H1 (cell line): Measurements from ENCODE around the gene FRMD3. TPM values are rescaled to one million over a fixed set of nuclear protein-coding genes. Genes with fewer than 3 reads are reported as not detected.

ENCODE experiments used
- CTCF ChIA-PET: fragments of 300-600 bp; sonication (Branson Sonifier 250); formaldehyde crosslinking; loops from one replicate; lab custom pipeline; 2021; ENCODE audit not compliant: partially characterized antibody; lab: Charles Lee
- POLR2A ChIA-PET: fragments of 300-600 bp; sonication (Branson Sonifier 250); formaldehyde crosslinking; loops from one replicate; lab custom pipeline; 2021; ENCODE audit warnings: inconsistent platforms; ENCODE audit not compliant: partially characterized antibody; lab: Charles Lee
- DNase-seq, 2 experiments: peaks; one replicate each; pipeline versions ENCODE4 v3.0.0 to v3.0.0-alpha.2; 2010 to 2022; ENCODE audit warnings: low spot score in 2 of 2, low read depth in 1 of 2, mixed read lengths in 1 of 2
- FAIRE-seq: peaks from 2 replicates; lab custom pipeline; 2011; peaks lifted over from hg19 to GRCh38; lab: Jason Lieb, UNC
- H2AFZ ChIP-seq: 2 replicates; pipeline ENCODE4 v1.8.1; 2012; ENCODE audit warnings: low read length, inconsistent platforms
- H2AK5ac ChIP-seq: 2 replicates; pipeline ENCODE4 v1.6.1; 2013; ENCODE audit warnings: low read depth, low read length
- H2BK120ac ChIP-seq: replicated peaks from 2 replicates; pipeline ENCODE3; 2013; ENCODE audit warnings: low read depth, low read length, inconsistent platforms
- H2BK12ac ChIP-seq: 2 replicates; pipeline ENCODE4 v1.6.1; 2013; ENCODE audit warnings: low read depth, low read length
- H2BK15ac ChIP-seq: 2 replicates; pipeline ENCODE4 v1.6.1; 2013; ENCODE audit warnings: low read length
- H2BK20ac ChIP-seq: 2 replicates; pipeline ENCODE4 v1.6.1; 2013; ENCODE audit warnings: low read length
- H2BK5ac ChIP-seq: 2 replicates; pipeline ENCODE4 v1.6.1; 2013; ENCODE audit warnings: low read depth, low read length
- H3K14ac ChIP-seq: 2 replicates; pipeline ENCODE4 v1.6.1; 2013; ENCODE audit warnings: inconsistent platforms; ENCODE audit not compliant: insufficient read length
- H3K18ac ChIP-seq: 2 replicates; pipeline ENCODE4 v1.6.1; 2013; ENCODE audit warnings: low read length; ENCODE audit errors: extremely low read depth
- H3K23ac ChIP-seq: 2 replicates; pipeline ENCODE4 v1.6.1; 2013; ENCODE audit warnings: inconsistent platforms; ENCODE audit not compliant: insufficient read length
- H3K23me2 ChIP-seq: 2 replicates; pipeline ENCODE4 v1.6.1; 2013; ENCODE audit warnings: low read depth, low read length
- H3K27ac ChIP-seq: 2 replicates; pipeline ENCODE4 v1.6.1; 2011; ENCODE audit warnings: low read depth, low read length, inconsistent platforms
- H3K27me3 ChIP-seq, 4 experiments: replicated peaks in 1 of 4; 1 replicate in 1 of 4; 2 replicates in 3 of 4; pipeline versions ENCODE4 v1.6.1 to v1.8.1; 2011 to 2013; ENCODE audit warnings: low read length in 3 of 4, mild to moderate bottlenecking in 3 of 4, inconsistent platforms in 2 of 4, mixed read lengths in 2 of 4, moderate library complexity in 1 of 4; ENCODE audit not compliant: control insufficient read depth in 3 of 4, insufficient read depth in 3 of 4; ENCODE audit errors: extremely low read depth in 1 of 4
- H3K36me3 ChIP-seq, 4 experiments: 2 replicates each; pipeline versions ENCODE4 v1.6.1 to v1.8.1; 2011 to 2013; ENCODE audit warnings: mild to moderate bottlenecking in 4 of 4, low read length in 3 of 4, moderate library complexity in 2 of 4, control low read depth in 1 of 4, inconsistent platforms in 1 of 4; ENCODE audit not compliant: insufficient read depth in 4 of 4, control insufficient read depth in 2 of 4
- H3K4ac ChIP-seq: replicated peaks from 2 replicates; pipeline ENCODE3; 2013; ENCODE audit warnings: low read length, low read depth, mixed read lengths, inconsistent platforms; ENCODE audit not compliant: insufficient read length
- H3K4me1 ChIP-seq, 4 experiments: replicated peaks in 1 of 4; 1 replicate in 1 of 4; 2 replicates in 3 of 4; pipeline versions ENCODE4 v1.6.1 to v1.8.1; 2011 to 2013; ENCODE audit warnings: low read length in 3 of 4, inconsistent platforms in 2 of 4, mixed read lengths in 1 of 4; ENCODE audit not compliant: insufficient read depth in 4 of 4, control insufficient read depth in 3 of 4
- H3K4me2 ChIP-seq, 2 experiments: 2 replicates each; pipeline versions ENCODE4 v1.6.1 to v1.8.1; 2011 to 2013; ENCODE audit warnings: low read depth in 2 of 2, low read length in 2 of 2, control low read depth in 1 of 2, inconsistent platforms in 1 of 2, mild to moderate bottlenecking in 1 of 2; ENCODE audit not compliant: insufficient read depth in 1 of 2
- H3K4me3 ChIP-seq, 4 experiments: fragments of 200-600, 300-600 bp in 1 of 4; sonication (generic), shearing (Covaris generic), sonication (Bioruptor Twin) in 1 of 4; 2 replicates each; pipeline versions ENCODE4 v1.5.1 to v1.8.1; 2011 to 2016; ENCODE audit warnings: low read length in 4 of 4, low read depth in 3 of 4, control low read depth in 2 of 4, inconsistent platforms in 2 of 4, mild to moderate bottlenecking in 2 of 4, mixed read lengths in 1 of 4, moderate library complexity in 1 of 4; ENCODE audit not compliant: insufficient read depth in 2 of 4; ENCODE audit errors: extremely low read depth in 1 of 4
- H3K56ac ChIP-seq: replicated peaks from 2 replicates; pipeline ENCODE3; 2013; ENCODE audit warnings: low read depth, mild to moderate bottlenecking, mixed read lengths, low read length, inconsistent platforms; ENCODE audit not compliant: insufficient read length
- H3K79me1 ChIP-seq: 2 replicates; pipeline ENCODE4 v1.6.1; 2013; ENCODE audit warnings: low read depth, low read length, control low read depth
- H3K79me2 ChIP-seq, 2 experiments: 2 replicates each; pipeline versions ENCODE4 v1.6.1 to v1.8.1; 2012 to 2013; ENCODE audit warnings: low read length in 2 of 2, mild to moderate bottlenecking in 2 of 2, inconsistent platforms in 1 of 2; ENCODE audit not compliant: insufficient read depth in 2 of 2, control insufficient read depth in 1 of 2
- H3K9ac ChIP-seq, 4 experiments: replicated peaks in 1 of 4; 1 replicate in 1 of 4; 2 replicates in 3 of 4; pipeline versions ENCODE4 v1.6.1 to v1.8.1; 2011 to 2013; ENCODE audit warnings: low read depth in 3 of 4, low read length in 3 of 4, control low read depth in 2 of 4, mild to moderate bottlenecking in 2 of 4, moderate library complexity in 2 of 4, inconsistent platforms in 1 of 4; ENCODE audit errors: extremely low read depth in 1 of 4
- H3K9me3 ChIP-seq, 2 experiments: 2 replicates each; pipeline versions ENCODE4 v1.6.1 to v1.8.1; 2012 to 2013; ENCODE audit warnings: mild to moderate bottlenecking in 2 of 2, moderate library complexity in 2 of 2, control low read depth in 1 of 2, inconsistent platforms in 1 of 2, low read depth in 1 of 2, low read length in 1 of 2, mixed read lengths in 1 of 2; ENCODE audit not compliant: insufficient read depth in 2 of 2
- H4K20me1 ChIP-seq, 2 experiments: replicated peaks in 1 of 2; 2 replicates each; pipeline versions ENCODE3 to v1.8.1; 2011 to 2013; ENCODE audit warnings: inconsistent platforms in 2 of 2, low read length in 2 of 2, mild to moderate bottlenecking in 1 of 2; ENCODE audit not compliant: insufficient read depth in 2 of 2, control insufficient read depth in 1 of 2
- H4K5ac ChIP-seq: 2 replicates; pipeline ENCODE4 v1.6.1; 2013; ENCODE audit warnings: low read length, low read depth, mixed read lengths, inconsistent platforms; ENCODE audit not compliant: insufficient read length
- H4K8ac ChIP-seq: 2 replicates; pipeline ENCODE4 v1.8.0; 2013; ENCODE audit warnings: mild to moderate bottlenecking, moderate library complexity, low read length, inconsistent platforms; ENCODE audit not compliant: insufficient read depth; ENCODE audit errors: extremely low read depth
- H4K91ac ChIP-seq: replicated peaks from 2 replicates; pipeline ENCODE3; 2013; ENCODE audit warnings: low read length, mixed read lengths, inconsistent platforms; ENCODE audit not compliant: insufficient read length
- CBX5 ChIP-seq: fragments of 300-800, 300-1000 bp; sonication (generic); IDR thresholded peaks from 2 replicates; pipeline ENCODE4 v1.7.1; 2016; ENCODE audit warnings: antibody characterized with exemption, low read length, low read depth
- CHD1 ChIP-seq: IDR thresholded peaks from 2 replicates; pipeline ENCODE4 v1.6.1; 2012; ENCODE audit warnings: low read depth, low read length, improper control_type of control experiment
- EP300 ChIP-seq, 2 experiments: IDR thresholded peaks; 1 replicate in 1 of 2; 2 replicates in 1 of 2; pipeline ENCODE4 v1.6.1; 2011 to 2012; ENCODE audit warnings: low read depth in 2 of 2, low read length in 2 of 2, mild to moderate bottlenecking in 2 of 2, borderline replicate concordance in 1 of 2, inconsistent platforms in 1 of 2, moderate library complexity in 1 of 2
- TBP ChIP-seq: IDR thresholded peaks from 2 replicates; pipeline ENCODE4 v1.6.1; 2011; ENCODE audit warnings: low read depth, low read length, improper control_type of control experiment
- WGBS, 2 experiments: shearing (Covaris generic) in 1 of 2; methylation state at CpG; one replicate each; pipeline versions ENCODE4 v1.1.6 to v1.1.7; 2013 to 2015; ENCODE audit warnings: low lambda C conversion rate in 2 of 2, mixed read lengths in 2 of 2, inconsistent platforms in 1 of 2, low coverage in 1 of 2, missing lambda C conversion rate in 1 of 2; ENCODE audit not compliant: insufficient replicate concordance in 2 of 2, insufficient coverage in 1 of 2, insufficient read length in 1 of 2; ENCODE audit errors: extremely low coverage in 1 of 2, missing lambda C conversion rate in 1 of 2; 5-methylcytosine and 5-hydroxymethylcytosine counted together
- polyA plus RNA-seq, 7 experiments: library from polyadenylated mRNA; depleted of rRNA in 3 of 7; stranded (reverse) in 5 of 7; unstranded in 2 of 7; fragments of >200 nt in 5 of 7; fragments of 200-250 nt in 2 of 7; gene quantifications; 1 replicate in 5 of 7; 2 replicates in 1 of 7; 4 replicates in 1 of 7; pipeline versions ENCODE4 v1.2.1 to v1.2.3, GENCODE V29; 2011 to 2013; ENCODE audit warnings: missing spikeins in 2 of 7, mixed read lengths in 2 of 7
- total RNA-seq: library from RNA; stranded (reverse); fragmentation: NEBNext Ultra II Directional; extraction: Animal tissue kit (Norgen Biotek cat#: 25700); gene quantifications from 2 replicates; pipeline ENCODE4 v1.2.1, GENCODE V29; 2021
- TF ChIP-seq, protein P1 (sequence below): IDR thresholded peaks from 2 replicates; pipeline ENCODE4 v1.6.1; 2012; ENCODE audit warnings: inconsistent platforms

The FRMD3 gene
- total and polyA plus RNA-seq, 2 of the 8 experiments (the other 6 are each of a cell fraction or from before 2014, with no cell fraction given), result 0.15 to 1.4 TPM

DNA sequence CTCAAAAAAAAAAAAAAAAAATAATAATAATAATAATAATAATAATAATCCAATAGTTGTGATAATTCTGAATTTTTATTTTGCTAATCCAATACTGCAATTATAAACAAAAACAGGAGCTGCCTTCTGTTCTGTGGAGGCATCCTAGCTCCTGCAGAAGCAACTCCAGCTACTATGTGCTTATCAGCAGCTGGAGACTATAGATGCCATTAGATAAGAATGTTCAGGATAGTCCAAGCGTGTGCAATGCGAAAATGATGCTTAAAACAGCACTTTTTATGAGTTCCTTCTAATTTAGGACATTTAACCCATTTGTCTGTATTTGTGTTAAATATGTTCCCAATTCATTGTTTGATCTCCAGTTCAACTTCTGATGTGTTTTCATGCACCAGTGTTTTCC lies 254.7 kb downstream of the FRMD3 start:
- no peaks in the 10 kb centered on the region for H3K79me1 ChIP-seq
- H2AK5ac ChIP-seq, result no peak overlapping the region
- POLR2A ChIA-PET, result no interaction called here
- no peak overlapping the region for H3K14ac ChIP-seq
- H3K79me2 ChIP-seq, result no peaks in the 10 kb centered on the region
- H3K9me3 ChIP-seq, result no peaks in the 10 kb centered on the region
- TF ChIP-seq CHD1, result no peak
- TF ChIP-seq EP300 (IDR thresholded peaks at IDR 0.05; ENCODE audit: borderline replicate concordance in 1 of 2, low read depth in 2 of 2, low read length in 2 of 2), result no peak
- no peak for TF ChIP-seq CBX5
- no peak for TF ChIP-seq TBP
- TF ChIP-seq, protein P1, sequence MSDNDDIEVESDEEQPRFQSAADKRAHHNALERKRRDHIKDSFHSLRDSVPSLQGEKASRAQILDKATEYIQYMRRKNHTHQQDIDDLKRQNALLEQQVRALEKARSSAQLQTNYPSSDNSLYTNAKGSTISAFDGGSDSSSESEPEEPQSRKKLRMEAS, result no peak
- no peaks in the 10 kb centered on the region for H3K23me2 ChIP-seq
- WGBS, 2 experiments, result 84% methylated on average over 2 of the region's 2 CpGs; no CpG with 5 or more reads in 1 of the 2 experiments
- no peak overlapping the region for H4K91ac ChIP-seq
- no peak overlapping the region for H3K27ac ChIP-seq
- no peak overlapping the region for H3K4ac ChIP-seq
- CTCF ChIA-PET, result interaction anchor here (0.8 to 4.7 kb wide), 4 partner anchors 10 to 254 kb away, joined by 3 to 24 read pairs (median 4); no protein-coding TSS in a partner anchor
- H2BK15ac ChIP-seq, result no peak overlapping the region
- FAIRE-seq (no peak), DNase-seq (no peak)
- no peak overlapping the region for H2BK120ac ChIP-seq
- no peak overlapping the region for H3K4me2 ChIP-seq
- H2BK20ac ChIP-seq, result no peak overlapping the region
- H3K4me1 ChIP-seq, result no peaks in the 10 kb centered on the region; a peak in 1 of 7 replicates
- H3K4me3 ChIP-seq, result no peak overlapping the region
- no peaks in the 10 kb centered on the region for H3K27me3 ChIP-seq
- no peak overlapping the region for H3K56ac ChIP-seq
- no peak overlapping the region for H4K5ac ChIP-seq
- no peak overlapping the region for H2AFZ ChIP-seq
- H3K23ac ChIP-seq, result no peak overlapping the region
- H4K20me1 ChIP-seq, result no peaks in the 10 kb centered on the region
- no peak overlapping the region for H4K8ac ChIP-seq
- H3K9ac ChIP-seq, result no peak overlapping the region
- H2BK12ac ChIP-seq, result no peak overlapping the region
- no peak overlapping the region for H2BK5ac ChIP-seq
- H3K18ac ChIP-seq, result no peak overlapping the region
- H3K36me3 ChIP-seq, result no peaks in the 10 kb centered on the region
